CMK (cell line): ENCODE data around the gene NCAPG2.
"Not testable (repeated sequence)": the region's sequence is repeated elsewhere in the genome, so short reads cannot be mapped to it uniquely, and the experiment has no call there.

ENCODE experiments used
- DNase-seq: peaks from one replicate; pipeline ENCODE4 v3.0.0-alpha.2; 2010; ENCODE audit warnings: low read depth

The NCAPG2 gene

GRCh38 chr7:158666966-158667678 is 37.5 kb downstream of the NCAPG2 start:
- not testable (repeated sequence) for DNase-seq

- no peak for DNase-seq
Observed at GRCh38 chr7:158666401-158666800, 38.2 kb downstream of the NCAPG2 start.

- DNase-seq = no peak
Observed at GRCh38 chr7:158664406-158664805, 40.2 kb downstream of the NCAPG2 start.

GRCh38 chr7:158663428-158663741 is 41.2 kb downstream of the NCAPG2 start:
- no peak for DNase-seq

GRCh38 chr7:158662610-158663427 is 41.8 kb downstream of the NCAPG2 start:
- DNase-seq = no peak

GRCh38 chr7:158658475-158658874 is 46.1 kb downstream of the NCAPG2 start:
- no peak for DNase-seq

- no peak for DNase-seq
Observed at GRCh38 chr7:158657189-158657746, 47.3 kb downstream of the NCAPG2 start.

- DNase-seq = no peak
Observed at GRCh38 chr7:158655931-158656441, 48.6 kb downstream of the NCAPG2 start.

GRCh38 chr7:158655507-158655906 is 49.1 kb downstream of the NCAPG2 start:
- no peak for DNase-seq

GRCh38 chr7:158651968-158652565 is 52.5 kb downstream of the NCAPG2 start:
- no peak for DNase-seq

- no peak for DNase-seq
Observed at GRCh38 chr7:158650821-158651225, 53.8 kb downstream of the NCAPG2 start.

- peak; percentile 7 for DNase-seq
Observed at GRCh38 chr7:158649279-158649678, 55.3 kb downstream of the NCAPG2 start.

- no peak for DNase-seq
Observed at GRCh38 chr7:158648787-158649186, 55.8 kb downstream of the NCAPG2 start.

- no peak for DNase-seq
Observed at GRCh38 chr7:158648168-158648567, 56.4 kb downstream of the NCAPG2 start.

- DNase-seq = no peak
Observed at GRCh38 chr7:158647475-158647792, 57.2 kb downstream of the NCAPG2 start.

- peak; percentile 8 for DNase-seq
Observed at GRCh38 chr7:158646766-158647474, 57.7 kb downstream of the NCAPG2 start.

GRCh38 chr7:158645842-158646241 is 58.8 kb downstream of the NCAPG2 start:
- no peak for DNase-seq

GRCh38 chr7:158642149-158642548 is 62.5 kb downstream of the NCAPG2 start:
- no peak for DNase-seq

GRCh38 chr7:158638001-158638400 is 66.6 kb downstream of the NCAPG2 start:
- no peak for DNase-seq

- no peak for DNase-seq
Observed at GRCh38 chr7:158633055-158633956, 71.3 kb downstream of the NCAPG2 start.

- no peak for DNase-seq
Observed at GRCh38 chr7:158631574-158632195, 72.9 kb downstream of the NCAPG2 start.
